ENCODE results near the gene ATP1A4.
A peak's percentile ranks its signal among the peaks of the same experiment; 100 is the strongest.

The ATP1A4 gene

GRCh38 chr1:160197231-160197630, 45.8 kb downstream of the ATP1A4 start:
- no peak for TF ChIP-seq CTCF (conservative IDR thresholded peaks at IDR 0.05; ENCODE audit: low read depth, low read length)
- DNase-seq (ENCODE audit: low read depth), result no peak
- no peak overlapping the region for H3K4me3 ChIP-seq (ENCODE audit: low read depth, low read length)

DNA sequence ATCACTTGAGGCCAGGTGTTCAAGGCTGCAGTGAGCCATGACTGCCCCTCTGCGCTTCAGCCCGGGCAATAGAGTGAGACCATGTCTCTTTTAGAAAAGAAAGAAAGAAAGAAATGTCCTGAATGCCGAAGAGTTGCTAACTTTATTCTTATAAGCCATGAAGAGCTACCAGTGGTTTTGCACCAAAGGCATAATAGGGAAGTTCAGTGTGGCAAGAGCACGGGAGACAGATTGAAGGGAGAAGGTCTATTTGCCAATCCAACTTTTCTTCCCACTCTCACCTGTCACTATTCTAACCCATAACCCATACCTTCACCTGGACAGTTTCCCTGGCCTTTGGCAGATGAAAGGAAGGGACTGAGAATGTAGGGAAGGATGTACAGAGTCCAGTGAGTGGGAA, 49.4 kb downstream of the ATP1A4 start:
- TF ChIP-seq CTCF (conservative IDR thresholded peaks at IDR 0.05; ENCODE audit: low read depth, low read length), result no peak
- DNase-seq (ENCODE audit: low read depth), result no peak
- H3K4me3 ChIP-seq (ENCODE audit: low read depth, low read length), result no peak overlapping the region

DNA sequence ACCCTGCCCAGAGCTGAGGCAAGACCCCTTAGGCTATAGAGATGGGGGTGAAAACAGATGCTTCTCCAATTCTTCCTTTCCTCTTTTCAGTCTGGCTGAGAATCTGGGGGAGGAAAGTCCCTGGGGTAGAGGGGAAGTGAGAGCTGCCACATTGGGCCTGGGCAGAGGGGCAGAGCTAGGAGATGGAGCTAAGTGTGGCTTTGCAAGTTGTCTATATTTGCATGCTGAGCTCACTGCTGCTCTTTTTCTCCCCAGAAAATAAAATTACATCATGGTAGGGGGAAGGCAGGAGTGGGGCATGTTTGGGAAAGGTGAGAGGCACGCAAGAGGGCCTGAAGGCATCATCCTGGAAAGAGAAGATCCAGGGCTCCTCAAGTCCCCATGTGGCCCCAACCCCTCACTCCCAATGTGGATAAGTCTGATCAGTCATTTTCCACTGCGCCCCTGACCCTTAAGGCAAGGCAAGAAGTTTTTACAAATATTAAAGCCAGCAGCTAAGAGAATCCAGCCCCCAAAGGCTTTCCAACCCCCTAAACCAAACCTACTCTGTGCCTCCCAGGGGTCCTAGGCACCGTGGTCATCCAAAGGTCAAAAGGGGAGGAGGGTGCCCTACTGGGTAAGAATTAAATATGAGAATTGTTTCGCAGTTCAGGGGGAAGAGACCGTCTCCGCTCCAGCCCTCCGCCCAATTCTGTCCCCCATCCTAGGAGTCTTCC, 53.3 kb downstream of the ATP1A4 start:
- H3K4me3 ChIP-seq (ENCODE audit: low read depth, low read length), result peak overlapping the region; percentile 96
- DNase-seq (ENCODE audit: low read depth), result no peak
- TF ChIP-seq CTCF (conservative IDR thresholded peaks at IDR 0.05; ENCODE audit: low read depth, low read length), result no peak

- TF ChIP-seq CTCF (conservative IDR thresholded peaks at IDR 0.05; ENCODE audit: low read depth, low read length), result no peak
- peak; percentile 67 for DNase-seq (ENCODE audit: low read depth)
- H3K4me3 ChIP-seq (ENCODE audit: low read depth, low read length), result peak within 1 kb of the TSS; percentile 96
These were observed 54.0 kb downstream of the ATP1A4 start, which contains the start of gene PEA15 for GRCh38 chr1:160205242-160206035. TSS of gene PEA15 (plus strand) at chr1:160205384. CDS start at chr1:160211545, 6,161 bp downstream.

- H3K4me3 ChIP-seq (ENCODE audit: low read depth, low read length), result peak overlapping the region; percentile 96
- no peak for TF ChIP-seq CTCF (conservative IDR thresholded peaks at IDR 0.05; ENCODE audit: low read depth, low read length)
- DNase-seq (ENCODE audit: low read depth), result peak; percentile 52
These were observed 54.6 kb downstream of the ATP1A4 start for GRCh38 chr1:160206036-160206389.

- peak; percentile 94 for DNase-seq (ENCODE audit: low read depth)
These were observed 55.2 kb downstream of the ATP1A4 start for GRCh38 chr1:160206421-160207117.

More at GRCh38 chr1:160206421-160207117, 55.2 kb downstream of the ATP1A4 start:
- H3K4me3 ChIP-seq (ENCODE audit: low read depth, low read length), result peak overlapping the region; percentile 96
- no peak for TF ChIP-seq CTCF (conservative IDR thresholded peaks at IDR 0.05; ENCODE audit: low read depth, low read length)

Measured in choroid plexus epithelial cell (primary cell).